ENCODE measurements around the gene FBP1. TPM values are rescaled to one million over a fixed set of nuclear protein-coding genes. Genes with fewer than 3 reads are reported as not detected.

Gene FBP1
- total and polyA plus RNA-seq, 2 donors from 2014 or later: 27.3 to 266 TPM

DNA sequence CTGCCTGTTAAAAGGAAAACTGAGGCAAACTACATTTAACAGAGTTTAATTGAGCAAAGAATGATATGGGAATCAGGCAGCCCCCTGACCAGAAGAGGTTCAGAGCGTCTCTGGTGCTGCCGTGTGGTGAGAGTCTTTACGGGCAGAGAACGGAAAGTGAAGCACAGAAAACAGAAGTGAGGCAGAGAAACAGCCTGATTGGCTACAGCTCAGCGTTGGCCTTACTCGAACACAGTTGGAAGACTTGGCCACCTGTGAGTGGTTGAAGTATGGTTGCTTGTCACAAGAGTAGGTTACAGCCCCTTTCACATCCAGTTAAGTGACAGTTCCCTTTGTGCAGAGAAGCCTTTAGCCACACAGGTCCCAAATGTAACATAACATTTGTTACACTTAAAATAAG is 16.9 kb upstream of the FBP1 start:
- H3K4me3 ChIP-seq (ENCODE audit: low read length in 3 of 3): peak overlapping the region in 2 of 3 donors; percentile 3 to 4
- no peak for TF ChIP-seq CTCF (IDR thresholded peaks at IDR 0.05; ENCODE audit: borderline replicate concordance, extremely low read depth, insufficient read depth)
- H3K9me3 ChIP-seq (ENCODE audit: control insufficient read depth in 2 of 3, insufficient read depth in 1 of 3, low read length in 3 of 3): no peaks in the 10 kb centered on the region
- FAIRE-seq (no peak), DNase-seq (peak in 1 of 5 donors; percentile 53)
- H3K27me3 ChIP-seq (ENCODE audit: control insufficient read depth, insufficient read depth, low read length): no peaks in the 10 kb centered on the region
- H3K27ac ChIP-seq (ENCODE audit: low read depth in 2 of 2, low read length in 2 of 2): no peak overlapping the region
- intact Hi-C loops (cut with DNase I): no loop called here
- peaks cover 0 to 2% (median 0%) of the 10 kb centered on the region in 3 donors for H3K4me1 ChIP-seq (ENCODE audit: control insufficient read depth in 2 of 3, insufficient read depth in 2 of 3, low read depth in 1 of 3, low read length in 3 of 3)
- no peaks in the 10 kb centered on the region for H3K36me3 ChIP-seq (ENCODE audit: control insufficient read depth in 2 of 3, insufficient read depth in 3 of 3, low read length in 3 of 3)
- no peak overlapping the region for H3K9ac ChIP-seq (ENCODE audit: low read length in 3 of 3)

DNA sequence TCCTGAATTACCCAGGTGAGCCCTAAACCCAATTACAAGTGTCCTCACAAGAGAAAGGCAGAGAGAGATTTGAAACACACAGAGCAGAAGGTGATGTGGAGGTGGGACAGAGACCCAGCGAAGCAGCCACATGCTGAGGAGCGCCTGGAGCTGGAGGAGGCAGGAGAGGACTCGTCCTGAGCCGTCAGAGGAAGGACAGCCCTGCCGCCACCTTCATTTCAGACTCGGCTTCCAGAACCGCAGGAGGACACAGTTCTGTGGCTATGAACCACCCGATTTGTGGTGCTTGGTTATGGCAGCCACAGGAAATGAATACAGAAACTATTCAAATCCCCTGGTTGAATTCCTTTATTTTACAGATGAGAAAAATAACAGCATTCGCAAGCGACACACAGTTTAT is 16.4 kb upstream of the FBP1 start:
- peak overlapping the region in 2 of 3 donors; percentile 3 to 4 for H3K4me3 ChIP-seq (ENCODE audit: low read length in 3 of 3)
- no peak overlapping the region for H3K9ac ChIP-seq (ENCODE audit: low read length in 3 of 3)
- no peaks in the 10 kb centered on the region for H3K9me3 ChIP-seq (ENCODE audit: control insufficient read depth in 2 of 3, insufficient read depth in 1 of 3, low read length in 3 of 3)
- peaks cover 0 to 2% (median 0%) of the 10 kb centered on the region in 3 donors for H3K4me1 ChIP-seq (ENCODE audit: control insufficient read depth in 2 of 3, insufficient read depth in 2 of 3, low read depth in 1 of 3, low read length in 3 of 3)
- no peak for TF ChIP-seq CTCF (IDR thresholded peaks at IDR 0.05; ENCODE audit: borderline replicate concordance, extremely low read depth, insufficient read depth)
- H3K27ac ChIP-seq (ENCODE audit: low read depth in 2 of 2, low read length in 2 of 2): no peak overlapping the region
- FAIRE-seq (no peak), DNase-seq (no peak)
- intact Hi-C loops (cut with DNase I): no loop called here
- no peaks in the 10 kb centered on the region for H3K27me3 ChIP-seq (ENCODE audit: control insufficient read depth, insufficient read depth, low read length)
- H3K36me3 ChIP-seq (ENCODE audit: control insufficient read depth in 2 of 3, insufficient read depth in 3 of 3, low read length in 3 of 3): no peaks in the 10 kb centered on the region

- Histone ChIP-seq H3K4me3 (ENCODE audit: low read length in 3 of 3) (no peak overlapping the region), H3K9ac (ENCODE audit: low read length in 3 of 3) (no peak overlapping the region), H3K36me3 (ENCODE audit: control insufficient read depth in 2 of 3, insufficient read depth in 3 of 3, low read length in 3 of 3) (no peaks in the 10 kb centered on the region), H3K27me3 (ENCODE audit: control insufficient read depth, insufficient read depth, low read length) (no peaks in the 10 kb centered on the region), H3K27ac (ENCODE audit: low read depth in 2 of 2, low read length in 2 of 2) (no peak overlapping the region), H3K4me1 (ENCODE audit: control insufficient read depth in 2 of 3, insufficient read depth in 2 of 3, low read depth in 1 of 3, low read length in 3 of 3) (peaks cover 0 to 4% (median 1%) of the 10 kb centered on the region in 3 donors), H3K9me3 (ENCODE audit: control insufficient read depth in 2 of 3, insufficient read depth in 1 of 3, low read length in 3 of 3) (no peaks in the 10 kb centered on the region)
- no peak for TF ChIP-seq CTCF (IDR thresholded peaks at IDR 0.05; ENCODE audit: borderline replicate concordance, extremely low read depth, insufficient read depth)
- FAIRE-seq: no peak
- intact Hi-C loops (cut with DNase I): no loop called here
- DNase-seq: no peak
These were observed 15.0 kb upstream of the FBP1 start for GRCh38 chr9:94654165-94654894.
